Activated naive CD8-positive, alpha-beta T cell treated with anti-CD3 and anti-CD28 coated beads, Interleukin-2, amount 50 U/mL, for 16 hours (primary cell): Measurements from ENCODE around the gene PRKCE.

Experiments
- DNase-seq: peaks from one replicate; pipeline ENCODE4 v3.0.0-alpha.2; 2020; ENCODE audit warnings: low read depth, low spot score

Gene PRKCE

DNA sequence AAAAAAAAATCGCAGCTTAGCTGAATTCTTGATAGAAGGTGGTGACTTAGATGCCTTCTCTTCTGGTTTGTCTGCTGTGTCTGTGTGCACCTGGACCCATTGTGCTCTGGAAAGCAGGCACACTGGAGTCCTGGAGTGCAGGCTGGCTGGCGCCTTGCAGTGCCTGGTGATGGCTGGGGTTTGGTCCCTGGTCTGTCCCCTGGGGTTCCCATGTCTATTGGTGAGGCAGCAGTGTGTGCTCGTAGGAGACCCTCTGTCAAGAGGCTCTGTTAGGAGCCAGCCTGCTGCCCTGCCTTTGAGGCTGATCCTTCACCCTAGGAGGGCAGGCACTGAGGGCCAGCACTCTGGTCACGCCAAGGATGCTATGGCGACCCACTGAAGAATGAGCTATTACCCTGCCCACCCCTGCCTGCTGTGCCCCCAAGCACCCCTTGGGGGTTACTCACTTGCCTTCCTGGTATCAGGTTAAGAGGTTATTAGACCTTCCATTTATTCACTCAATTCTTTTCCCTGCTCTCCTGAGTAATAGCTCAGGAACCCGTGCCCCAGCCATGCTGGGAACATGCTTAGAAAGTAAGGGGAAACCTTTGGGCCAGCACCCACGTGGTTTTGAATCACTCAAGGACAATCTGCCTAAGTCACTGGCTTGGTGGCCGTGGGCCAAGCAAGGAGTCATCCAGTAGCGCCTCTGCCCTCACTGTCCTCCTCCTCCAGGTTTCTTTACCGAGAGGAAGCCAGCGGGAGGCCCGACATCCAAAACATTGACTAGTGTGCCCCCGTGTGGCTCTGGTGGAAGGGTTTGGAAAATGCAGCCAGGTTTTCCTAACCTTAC is 284.5 kb downstream of the PRKCE start:
- no peak for DNase-seq

DNA sequence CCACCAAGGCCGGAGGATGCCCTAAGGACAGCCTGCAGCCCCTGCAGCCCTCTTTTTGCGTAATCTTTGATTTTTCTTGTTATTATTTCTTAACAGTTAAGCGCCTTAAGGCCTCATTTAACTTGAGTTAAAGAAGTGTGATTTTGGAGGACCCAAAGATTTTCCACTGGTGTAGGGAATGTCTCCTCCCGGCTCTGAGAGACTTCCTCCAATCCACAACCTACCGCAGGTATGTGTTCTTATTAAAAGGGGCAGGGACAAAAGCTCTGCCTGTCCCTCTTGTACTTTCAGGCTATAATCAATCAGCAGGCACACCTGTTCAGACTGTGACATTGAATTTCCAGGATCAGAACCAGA is 285.1 kb downstream of the PRKCE start:
- no peak for DNase-seq

DNA sequence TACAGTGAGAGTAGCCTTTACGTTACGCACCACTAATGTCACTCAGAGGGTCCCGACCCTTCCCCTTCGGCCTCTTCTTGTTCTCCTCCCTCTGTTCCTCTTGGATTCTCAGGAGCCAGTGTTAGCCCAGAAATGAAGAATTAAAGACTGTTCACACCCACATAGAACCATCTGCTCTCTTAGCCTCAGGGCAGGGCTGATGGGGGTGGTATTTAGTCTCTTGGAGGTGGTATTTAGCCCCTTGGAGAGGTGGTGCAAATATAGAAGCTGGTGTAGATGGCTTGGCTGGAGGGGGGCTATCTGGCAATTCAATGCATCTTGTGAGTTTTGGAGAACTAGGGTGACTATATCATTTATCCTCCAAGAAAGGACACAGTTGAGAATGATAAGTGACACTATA is 286.5 kb downstream of the PRKCE start:
- no peak for DNase-seq

DNA sequence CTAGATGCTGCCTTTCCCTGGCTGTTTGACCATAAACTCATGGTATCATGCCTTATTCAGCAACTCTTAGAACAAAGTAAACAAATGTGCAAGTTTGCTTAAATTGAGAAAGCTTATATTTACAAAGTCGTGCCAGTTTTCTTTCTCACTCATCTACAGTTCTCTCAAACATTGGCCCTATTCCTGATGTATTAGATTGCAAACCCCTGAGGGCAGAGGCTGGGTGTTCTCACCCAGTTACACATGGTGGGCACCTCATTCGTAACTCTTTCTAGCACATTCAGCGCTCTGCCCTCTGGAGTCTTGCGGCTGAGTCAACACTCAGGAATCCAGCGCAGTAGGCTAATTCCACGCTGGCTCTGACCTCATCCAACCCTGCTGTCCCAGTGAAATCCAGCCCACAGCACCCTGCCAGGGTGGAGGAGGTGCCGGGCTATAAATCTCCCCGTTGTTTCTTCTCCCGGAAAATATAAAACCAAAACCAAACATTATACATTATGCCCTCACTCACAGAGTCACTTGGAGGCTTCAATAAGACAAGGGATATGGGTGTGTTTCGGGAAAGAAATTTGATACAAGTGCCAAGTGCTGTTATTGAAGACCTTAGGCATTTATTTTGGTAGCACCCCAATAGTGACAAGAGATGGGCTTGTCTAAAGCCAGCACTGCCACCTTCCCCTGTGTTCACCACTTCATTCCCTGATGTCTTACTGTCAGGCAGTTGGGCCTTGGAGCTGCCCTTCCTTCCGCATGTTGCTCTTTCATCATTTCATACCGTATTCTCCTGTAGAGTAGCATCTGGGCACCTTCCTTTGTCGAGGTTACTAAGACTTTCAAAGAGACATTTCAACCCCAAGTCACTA is 287.4 kb downstream of the PRKCE start:
- no peak for DNase-seq

DNA sequence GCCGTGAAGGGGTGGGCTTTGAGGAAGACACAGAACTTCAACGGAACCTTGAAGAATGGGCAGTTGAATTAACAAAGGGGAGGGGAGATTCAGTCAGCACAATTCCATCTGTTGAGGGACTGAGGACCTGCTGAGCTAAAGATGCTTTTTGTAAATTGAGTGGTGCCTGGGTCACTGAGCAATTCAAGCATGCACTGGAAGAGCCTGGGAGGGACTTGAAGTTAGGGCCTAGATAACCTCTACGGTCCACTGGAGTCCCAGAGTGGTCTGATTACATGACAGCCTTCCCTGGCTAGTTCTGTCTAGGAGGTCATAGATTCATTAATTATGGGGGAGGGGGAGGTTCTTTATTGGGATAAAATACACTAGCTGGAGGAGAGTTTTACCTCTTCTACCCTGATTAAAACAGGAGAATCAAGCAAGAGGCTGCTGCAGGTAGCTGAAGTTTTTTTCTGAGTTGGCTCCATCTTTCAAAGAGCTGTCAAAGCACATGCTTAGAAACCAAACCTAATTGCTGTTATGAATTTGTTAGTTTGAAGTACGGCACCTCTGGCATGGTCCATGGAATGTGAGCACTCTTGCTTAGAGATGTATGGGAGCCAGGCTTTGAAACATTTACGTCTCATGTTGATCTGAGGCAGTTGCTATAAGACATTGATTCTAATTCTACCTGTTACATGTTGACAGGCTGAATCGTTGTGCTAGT is 290.2 kb downstream of the PRKCE start:
- no peak for DNase-seq

DNA sequence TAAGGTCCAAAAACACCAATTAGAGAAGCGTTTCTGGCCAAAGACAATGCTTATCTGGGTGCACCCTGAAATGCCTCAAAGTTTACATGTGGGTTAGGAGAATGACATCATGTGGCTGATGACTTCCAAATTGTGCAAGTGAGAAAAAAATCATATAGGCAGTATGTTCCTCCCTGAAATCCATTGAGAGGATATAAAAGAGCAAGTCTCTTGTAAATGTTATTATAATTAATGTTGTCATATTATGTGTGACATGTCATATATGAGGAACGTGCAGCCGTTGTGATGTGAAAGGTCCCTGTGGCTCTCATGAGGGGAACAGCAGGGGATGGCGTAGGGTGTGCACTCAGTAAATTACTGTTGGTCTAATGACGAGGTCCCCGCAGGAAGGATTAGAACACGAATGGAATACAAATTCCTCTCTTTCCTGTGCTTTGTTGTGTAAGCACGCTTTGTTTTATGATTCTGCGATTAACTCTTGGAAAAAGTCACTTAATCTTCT is 290.8 kb downstream of the PRKCE start:
- no peak for DNase-seq

DNA sequence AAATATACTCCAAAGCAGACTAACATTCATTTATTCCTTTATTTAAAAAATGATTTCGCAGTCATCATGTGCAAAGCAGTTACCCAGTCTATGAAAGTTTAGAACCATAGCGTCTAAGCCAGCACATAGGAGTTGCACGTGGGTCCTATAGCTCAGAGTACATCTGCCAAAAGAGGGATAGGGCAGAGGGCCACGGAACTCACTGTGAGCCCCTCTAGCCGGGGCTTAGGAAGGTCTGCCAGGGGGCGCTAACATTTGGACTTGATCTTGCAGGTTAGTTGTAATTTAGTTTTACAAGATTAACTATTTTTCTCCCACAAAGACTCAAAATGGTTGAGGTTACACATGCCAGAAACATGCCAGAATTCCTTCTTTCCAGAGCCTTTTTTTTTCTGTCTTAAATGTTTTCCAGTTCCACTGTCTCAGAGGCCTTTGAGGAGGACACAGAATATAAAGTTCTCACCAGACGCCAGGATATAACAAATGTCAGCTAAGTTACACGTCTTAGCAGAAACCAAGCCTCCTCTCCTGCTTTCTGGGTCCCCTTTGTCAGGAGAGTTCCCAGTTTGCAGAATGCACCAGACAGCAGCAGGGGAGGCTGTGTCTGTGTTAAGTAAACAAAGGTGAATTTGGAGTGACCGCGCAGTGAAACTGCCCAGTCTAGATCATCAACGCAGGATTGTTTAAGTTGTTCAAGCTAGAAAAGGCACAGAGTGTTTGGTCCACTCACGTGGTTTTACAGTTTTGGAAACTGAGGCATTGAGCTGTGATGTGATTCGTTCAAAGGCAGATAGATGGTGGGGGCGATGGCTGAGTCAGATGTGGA is 292.0 kb downstream of the PRKCE start:
- DNase-seq, result no peak

DNA sequence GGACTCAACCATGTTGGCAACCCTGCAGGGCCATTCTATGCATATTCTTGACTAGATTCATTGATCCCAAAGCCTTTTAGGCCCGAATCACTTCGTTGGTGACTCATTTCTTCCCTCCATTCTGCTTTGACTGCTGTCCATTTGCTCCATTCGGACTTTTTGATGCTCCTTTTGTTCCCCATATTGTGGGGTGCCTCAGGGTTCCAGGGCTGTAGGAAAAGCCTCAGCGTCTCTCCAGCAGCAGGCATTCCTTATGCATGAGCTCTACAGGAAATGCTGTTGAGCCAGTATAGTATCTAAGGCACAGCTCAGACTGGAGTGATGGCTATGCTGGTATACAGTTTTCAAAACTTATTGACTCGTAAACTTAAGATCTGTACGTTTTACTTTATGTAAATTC is 292.6 kb downstream of the PRKCE start:
- DNase-seq, result no peak

DNA sequence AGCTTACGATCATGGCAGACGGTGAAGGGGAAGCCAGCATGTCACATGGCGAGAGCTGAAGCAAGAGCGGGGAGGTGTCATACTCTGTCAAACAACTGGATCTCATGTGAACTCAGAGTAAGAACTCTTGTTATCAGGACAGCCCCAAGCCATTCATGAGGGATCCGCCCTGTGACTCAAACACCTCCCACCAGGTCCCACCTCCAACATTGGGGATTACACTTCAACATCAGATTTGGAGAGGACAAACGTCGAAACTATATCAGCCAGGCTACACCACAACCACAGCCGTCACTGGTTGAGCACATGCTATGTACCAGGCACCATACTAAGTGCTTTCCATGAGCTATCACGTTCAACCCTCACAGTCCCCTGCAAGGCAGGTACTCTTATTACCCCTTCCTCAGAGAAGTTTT is 293.8 kb downstream of the PRKCE start:
- no peak for DNase-seq

DNA sequence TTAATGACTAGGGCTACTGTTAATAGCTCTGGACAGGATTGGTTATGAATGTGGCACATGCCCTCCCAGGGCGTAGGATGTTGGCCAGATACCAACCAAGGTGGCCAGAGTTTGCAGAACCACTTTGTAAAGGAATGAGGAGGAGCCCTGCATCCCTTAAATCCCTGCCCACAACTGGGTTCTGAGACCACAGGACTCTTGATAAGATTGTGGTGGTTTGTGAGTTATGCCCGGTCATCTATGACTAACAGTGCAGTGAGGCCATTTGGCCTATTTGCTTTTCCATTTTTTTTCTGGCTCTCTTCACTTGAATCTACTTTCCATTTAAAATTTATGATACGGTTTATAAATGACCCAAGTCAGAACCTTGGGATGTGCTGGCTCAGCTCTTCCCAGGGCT is 294.5 kb downstream of the PRKCE start:
- DNase-seq, result no peak

DNA sequence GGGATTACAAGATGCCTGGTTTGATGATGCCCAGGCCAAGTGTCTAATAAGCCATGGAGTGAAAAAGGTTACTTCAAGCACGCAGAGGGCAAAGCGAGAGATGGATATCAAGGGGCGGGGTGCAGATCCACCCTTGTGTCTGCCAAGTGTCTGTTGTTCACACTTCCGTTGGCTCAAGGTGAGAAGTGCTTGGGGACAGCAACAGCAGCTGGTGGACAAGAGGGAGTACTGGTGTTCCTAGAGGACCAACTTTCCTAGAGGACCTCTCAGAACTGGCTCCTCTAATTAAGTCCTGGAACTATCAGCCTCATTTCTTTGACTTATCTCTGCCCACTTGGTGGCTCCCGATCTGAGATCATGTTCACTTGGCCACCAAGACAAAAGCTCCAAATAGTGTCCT is 299.1 kb downstream of the PRKCE start:
- DNase-seq, result no peak

DNA sequence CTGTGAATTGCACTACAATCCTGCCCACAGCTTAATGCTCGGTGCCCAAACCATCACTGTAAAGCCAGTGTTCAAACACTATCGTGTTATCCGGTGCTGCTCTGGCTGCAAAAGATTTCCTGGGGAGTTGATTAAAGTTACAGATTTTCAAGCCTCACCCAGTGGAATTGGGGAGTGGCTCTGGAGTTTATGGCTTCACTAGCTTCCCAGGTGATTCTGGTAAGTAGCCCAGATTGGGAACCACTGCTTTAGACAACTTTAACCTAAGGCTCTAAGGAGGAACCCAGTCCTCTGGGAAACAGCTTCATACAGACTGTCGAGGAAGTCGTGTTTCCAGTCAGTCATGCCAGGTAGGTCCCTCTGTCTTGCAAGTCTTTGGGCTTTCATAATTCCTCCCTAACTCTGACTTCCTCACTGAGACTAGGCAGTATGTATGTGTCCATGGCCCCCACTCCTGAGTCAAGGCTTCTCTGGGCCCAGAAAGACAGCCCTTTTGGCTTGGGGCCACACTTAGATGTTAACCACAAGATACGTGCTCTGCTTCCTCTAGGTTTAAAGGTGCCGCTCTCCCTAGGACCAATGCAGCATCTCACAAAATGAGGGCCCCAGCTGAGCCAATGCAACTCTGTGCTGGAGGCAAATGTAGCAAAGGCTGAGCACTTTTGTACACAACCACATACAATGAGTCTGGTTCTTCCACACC is 299.7 kb downstream of the PRKCE start:
- DNase-seq, result no peak

DNA sequence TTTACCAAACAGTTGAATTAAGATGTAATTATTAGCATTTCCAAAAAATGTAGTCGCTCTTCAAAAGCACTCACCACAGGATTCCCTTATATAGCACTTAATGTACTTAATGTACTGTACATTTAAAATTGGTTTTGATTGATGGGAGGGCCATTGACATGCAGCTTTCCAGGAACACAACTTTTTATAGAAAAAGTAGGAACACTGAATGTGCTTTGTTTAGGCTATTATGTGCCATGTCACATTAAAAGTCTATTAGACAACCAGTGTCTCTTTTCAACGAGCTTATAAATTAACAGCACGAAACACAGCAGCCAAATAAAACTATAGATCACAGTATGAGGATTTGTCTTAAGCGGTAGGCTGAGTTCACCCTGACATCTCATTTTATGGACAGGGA is 301.1 kb downstream of the PRKCE start:
- no peak for DNase-seq

DNA sequence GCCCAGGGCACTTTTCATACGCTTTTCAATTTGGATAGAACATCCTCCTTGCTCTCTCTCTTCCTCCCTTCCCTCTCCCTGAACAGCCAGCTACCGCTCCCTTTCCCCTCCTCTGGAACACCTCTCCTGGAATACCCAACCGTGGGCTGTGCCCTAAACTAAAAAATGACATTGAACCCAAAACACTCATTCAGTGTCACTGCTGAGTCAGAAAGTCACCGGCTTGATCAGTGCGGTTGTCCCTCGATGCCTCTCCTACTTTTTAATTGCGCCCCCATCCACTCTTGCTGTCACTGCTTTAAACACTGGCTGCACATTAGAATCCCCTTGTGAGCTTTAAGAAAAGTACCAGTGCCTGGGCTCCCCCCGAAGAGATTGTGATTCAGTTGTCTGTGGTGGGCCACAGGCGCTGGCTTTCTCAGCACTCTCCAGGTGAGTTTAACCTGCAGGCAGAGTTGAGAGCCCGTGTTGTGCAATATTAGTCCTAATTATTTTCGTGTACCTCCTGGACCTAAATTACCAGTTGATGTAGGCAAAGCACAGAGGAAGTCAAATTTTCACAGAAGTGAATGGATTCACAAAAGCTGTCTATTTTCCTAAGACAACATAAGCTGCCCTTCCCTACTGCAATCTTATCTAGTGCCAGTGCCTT is 302.0 kb downstream of the PRKCE start:
- no peak for DNase-seq

DNA sequence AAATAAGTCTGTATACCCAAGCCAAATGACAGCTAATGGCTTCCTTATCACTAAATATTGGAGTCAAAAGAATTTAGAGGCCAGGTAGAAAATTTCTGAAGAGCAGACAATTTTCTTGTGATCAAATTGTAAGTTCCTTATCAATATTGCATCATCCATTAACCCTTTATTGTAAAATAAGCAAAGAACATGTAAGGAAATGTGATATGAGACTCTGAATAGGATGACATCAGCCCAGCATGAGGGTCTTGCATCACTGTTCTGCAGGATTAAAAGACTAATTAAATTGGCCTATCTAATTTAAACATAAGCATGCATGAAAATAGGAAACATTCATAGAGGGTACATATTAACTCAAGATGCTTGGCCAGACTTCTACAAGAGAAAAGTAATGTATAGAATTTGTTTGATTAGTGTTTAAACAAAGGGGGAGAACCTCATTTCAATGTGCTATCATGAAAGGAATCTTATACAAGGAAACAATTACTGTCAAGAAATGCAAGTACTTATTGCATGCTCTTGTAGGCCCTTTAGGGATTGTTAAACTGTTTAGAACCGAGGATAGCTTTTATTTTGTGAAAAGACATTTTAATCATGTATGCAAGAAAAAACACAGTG is 302.9 kb downstream of the PRKCE start:
- DNase-seq, result no peak

DNA sequence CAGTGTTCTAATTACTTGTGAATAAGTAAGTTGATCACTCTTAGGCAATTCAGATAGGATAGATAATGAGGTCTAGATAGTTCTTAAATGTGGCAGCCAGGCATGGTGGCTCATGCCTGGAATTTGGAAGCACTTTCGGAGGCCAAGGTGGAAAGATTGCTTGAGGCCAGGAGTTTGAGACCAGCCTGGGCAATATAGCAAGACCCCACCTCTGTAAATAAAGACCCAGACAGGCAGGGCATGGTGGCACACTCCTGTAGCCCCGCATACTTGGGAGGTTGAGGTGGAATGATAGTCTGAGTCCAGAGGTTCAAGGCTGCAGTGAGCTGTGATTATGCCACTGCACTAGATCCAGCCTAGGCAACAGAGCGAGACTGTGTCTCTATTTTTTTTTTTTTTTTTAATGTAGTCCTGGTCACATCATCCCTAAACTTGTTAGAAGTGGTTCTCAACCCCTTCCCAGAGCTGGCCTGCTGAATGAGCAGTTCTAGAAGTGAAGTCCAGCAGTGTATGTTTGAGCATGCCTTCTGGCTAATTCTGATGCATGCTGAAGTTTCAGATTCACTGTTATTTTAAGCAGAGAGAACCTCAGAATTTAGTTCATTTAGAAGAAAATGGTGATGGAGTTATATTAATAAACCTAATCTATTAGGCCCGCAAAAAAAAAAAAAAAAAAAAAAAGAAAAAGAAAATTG is 306.2 kb downstream of the PRKCE start:
- no peak for DNase-seq

DNA sequence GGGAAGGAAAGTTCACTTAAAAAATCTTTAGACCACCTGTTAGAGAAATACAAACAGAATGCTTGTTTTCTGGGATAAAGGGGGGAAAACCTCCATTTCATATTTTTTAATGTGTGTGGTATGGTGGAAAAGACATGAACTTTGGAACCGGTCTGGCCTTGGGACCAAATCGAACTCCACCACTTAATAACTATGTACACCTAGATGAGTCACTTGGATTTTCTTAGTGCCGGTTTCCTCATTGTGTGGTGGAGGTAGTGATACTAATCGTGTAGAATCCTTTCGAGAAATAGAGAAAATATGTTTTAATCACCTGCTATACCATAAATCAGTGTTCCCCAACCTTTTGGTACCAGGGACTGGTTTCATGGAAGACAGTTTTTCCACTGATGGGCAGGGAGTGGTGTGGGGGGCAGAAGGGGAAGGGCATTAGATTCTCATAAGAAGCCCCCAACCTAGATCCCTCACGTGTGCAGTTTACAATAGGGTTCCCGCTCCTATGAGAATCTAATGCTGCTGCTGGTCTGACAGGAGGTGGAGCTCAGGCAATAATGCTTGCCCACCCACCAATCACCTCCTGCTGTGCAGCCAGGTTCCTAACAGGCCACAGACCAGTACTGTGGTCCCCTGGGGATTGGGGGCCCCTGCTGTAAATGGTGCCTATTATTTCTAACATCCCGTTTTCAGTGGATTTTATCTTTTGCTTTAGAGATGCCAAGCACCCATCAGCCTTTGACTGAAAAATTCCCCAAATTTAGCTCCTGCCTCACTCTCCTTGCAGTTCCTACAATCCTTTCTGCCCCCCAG is 308.8 kb downstream of the PRKCE start:
- no peak for DNase-seq
